Right cardiac atrium (tissue), 5 donors: ENCODE measurements around the gene UFL1. TPM values are rescaled to one million over a fixed set of nuclear protein-coding genes. Genes with fewer than 3 reads are reported as not detected.
"Not testable (repeated sequence)": the region's sequence is repeated elsewhere in the genome, so short reads cannot be mapped to it uniquely, and the experiment has no call there.

Experiments used
- ATAC-seq, 2 donors: fragments of 200-7000 bp; cut with Tn5 transposase; one replicate each; pipeline versions ENCODE4 v1.8.0 to v1.9.1; 2020; ENCODE audit warnings: moderate library complexity in 2 of 2, mild to moderate bottlenecking in 1 of 2
- DNase-seq, 3 donors: peaks; one replicate each; pipeline ENCODE4 v3.0.0-alpha.2; 2020
- H3K27ac ChIP-seq: one replicate; pipeline ENCODE4 v1.5.1; 2013; ENCODE audit warnings: mild to moderate bottlenecking, low read length, control low read depth, moderate library complexity
- H3K27me3 ChIP-seq: one replicate; pipeline ENCODE4 v1.6.1; 2013; ENCODE audit not compliant: control insufficient read depth, insufficient read depth
- H3K4me1 ChIP-seq: one replicate; pipeline ENCODE4 v1.6.1; 2013; ENCODE audit warnings: low read length; ENCODE audit not compliant: control insufficient read depth, insufficient read depth
- H3K4me3 ChIP-seq: one replicate; pipeline ENCODE4 v1.5.1; 2013; ENCODE audit warnings: low read length, control low read depth
- H3K9me3 ChIP-seq: one replicate; pipeline ENCODE4 v1.6.1; 2013; ENCODE audit warnings: low read length; ENCODE audit not compliant: control insufficient read depth
- WGBS: extraction: QIAGEN DNeasy Blood & Tissue Kit; methylation state at CpG from one replicate; pipeline ENCODE4 v1.1.7; 2013; 5-methylcytosine and 5-hydroxymethylcytosine counted together
- intact Hi-C, 4 donors: fragments of 100-400 bp; cut with DNase I; formaldehyde crosslinking; loops; one replicate each; pipeline versions ENCODE4 v1.11.0 to v1.14.0; 2022 to 2023
- long read RNA-seq, 4 donors: library from polyadenylated mRNA; unstranded; transcript quantifications; one replicate each; pipeline ENCODE4 v2.0.0, GENCODE V29; 2020 to 2021
- polyA plus RNA-seq: library from polyadenylated mRNA; stranded (reverse); fragments of 200-250 nt; gene quantifications from one replicate; pipeline ENCODE4 v1.2.3, GENCODE V29; 2013
- total RNA-seq, 4 donors: library from RNA; stranded (reverse); fragmentation: NEBNext Ultra II Directional; extraction: Animal tissue kit (Norgen Biotek cat#: 25700); gene quantifications; one replicate each; pipeline ENCODE4 v1.2.1, GENCODE V29; 2021
- donor health status: healthy with polysubstance abuse.
- donor health status: DM: no; HTN: yes; CAD: no.
- donor health status: DM: no; HTN: no; CAD: no.
- donor health status: DM: no; HTN: yes; CAD: no; lungs with severe emphysema.
- donor health status: DM: yes; HTN: yes; CAD: no.

Gene UFL1
- 10 to 100 TPM; 24.4 to 26.8 (median 25.5) TPM for total RNA-seq
- polyA plus RNA-seq, result 13.5 TPM
- long read RNA-seq, donor 1, full-length matches to known transcripts, result 9 of 33 reads
- long read RNA-seq, donor 1, partial matches to known transcripts, result 21 of 33 reads
- long read RNA-seq, donor 1, other reads (novel, unspliced or antisense), result 3 of 33 reads
- long read RNA-seq, donor 2, full-length matches to known transcripts, result 8 of 12 reads
- long read RNA-seq, donor 2, partial matches to known transcripts, result 4 of 12 reads
- long read RNA-seq, donor 2, other reads (novel, unspliced or antisense), result 0 of 12 reads
- long read RNA-seq, donor 3, full-length matches to known transcripts, result 11 of 92 reads
- long read RNA-seq, donor 3, partial matches to known transcripts, result 73 of 92 reads
- long read RNA-seq, donor 3, other reads (novel, unspliced or antisense), result 8 of 92 reads
- long read RNA-seq, donor 4, full-length matches to known transcripts, result 6 of 9 reads
- long read RNA-seq, donor 4, partial matches to known transcripts, result 3 of 9 reads
- long read RNA-seq, donor 4, other reads (novel, unspliced or antisense), result 0 of 9 reads

DNA sequence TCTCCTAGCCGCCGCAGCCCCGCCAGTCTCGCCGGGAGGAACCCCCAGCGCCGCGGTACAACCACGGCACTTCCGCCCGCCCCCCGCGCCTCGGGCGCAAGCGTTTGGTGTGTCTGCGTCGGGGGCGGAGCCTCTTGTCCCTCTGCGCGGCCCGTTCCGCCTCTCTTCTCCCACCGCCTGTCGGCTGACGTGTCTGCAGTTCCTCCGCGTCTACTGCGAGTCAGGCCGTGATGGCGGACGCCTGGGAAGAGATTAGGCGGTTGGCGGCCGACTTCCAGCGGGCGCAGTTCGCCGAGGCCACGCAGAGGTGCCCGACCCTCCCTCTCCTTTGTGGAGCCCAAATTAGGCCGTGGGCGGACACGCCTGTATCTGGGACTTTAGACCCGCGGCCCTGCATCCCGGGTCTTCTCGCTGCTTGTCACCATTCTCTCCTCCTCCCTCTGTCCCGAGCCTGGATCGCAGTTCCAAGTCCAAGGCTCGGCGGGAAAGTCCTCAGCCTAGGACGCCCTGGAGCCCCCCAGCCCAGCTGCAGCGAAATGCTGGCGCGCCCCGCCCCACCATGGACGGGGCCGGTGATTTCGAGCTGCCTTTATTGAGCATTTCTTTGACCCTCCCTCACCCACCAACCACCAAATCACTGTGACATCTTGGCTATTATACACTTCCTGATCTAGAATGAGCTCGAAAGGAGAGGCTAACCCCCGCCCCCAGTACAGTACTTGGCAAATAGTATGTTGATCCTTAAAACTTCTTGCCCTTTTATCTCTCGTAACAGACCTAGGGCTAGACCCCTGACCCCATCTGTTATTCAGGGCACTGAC, at the start of gene UFL1:
Gene UFL1 (plus strand): TSS at position 163 of the 821 bp plus-strand sequence. CDS start 68 bp downstream, at position 231.
- peak; percentile 100 for ATAC-seq
- intact Hi-C loops, result no loop called here

DNA sequence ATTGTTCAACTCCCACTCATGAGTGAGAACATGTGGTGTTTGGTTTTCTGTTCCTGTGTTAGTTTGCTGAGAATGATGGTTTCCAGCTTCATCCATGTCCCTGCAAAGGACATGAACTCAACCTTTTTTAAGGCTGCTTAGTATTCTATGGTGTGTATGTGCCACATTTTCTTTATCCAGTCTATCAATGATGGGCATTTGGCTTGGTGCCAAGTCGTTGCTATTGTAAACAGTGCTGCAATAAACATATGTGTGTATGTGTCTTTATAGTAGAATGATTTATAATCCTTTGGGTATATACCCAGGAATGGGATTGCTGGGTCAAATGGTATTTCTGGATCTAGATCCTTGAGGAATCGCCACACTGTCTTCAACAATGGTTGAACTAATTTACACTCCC, 49.3 kb upstream of the UFL1 start:
- H3K4me3 ChIP-seq, H3K27me3 ChIP-seq, ATAC-seq, H3K9me3 ChIP-seq, DNase-seq, H3K4me1 ChIP-seq, H3K27ac ChIP-seq, intact Hi-C loops: not testable (repeated sequence)
- WGBS, result 54% methylated on average over 2 of the region's 2 CpGs

More for the DNA sequence above, at the start of gene UFL1:
- peaks cover 4% of the 10 kb centered on the region for H3K4me1 ChIP-seq
- H3K9me3 ChIP-seq, result no peaks in the 10 kb centered on the region
- DNase-seq, result peak; percentile 95 to 99 (median 98)
- H3K27me3 ChIP-seq, result no peaks in the 10 kb centered on the region
- WGBS, result under 1% methylated on average over 63 of the region's 63 CpGs
- H3K27ac ChIP-seq, result peak within 1 kb of the TSS; percentile 99
- H3K4me3 ChIP-seq, result peak within 1 kb of the TSS; percentile 94

DNA sequence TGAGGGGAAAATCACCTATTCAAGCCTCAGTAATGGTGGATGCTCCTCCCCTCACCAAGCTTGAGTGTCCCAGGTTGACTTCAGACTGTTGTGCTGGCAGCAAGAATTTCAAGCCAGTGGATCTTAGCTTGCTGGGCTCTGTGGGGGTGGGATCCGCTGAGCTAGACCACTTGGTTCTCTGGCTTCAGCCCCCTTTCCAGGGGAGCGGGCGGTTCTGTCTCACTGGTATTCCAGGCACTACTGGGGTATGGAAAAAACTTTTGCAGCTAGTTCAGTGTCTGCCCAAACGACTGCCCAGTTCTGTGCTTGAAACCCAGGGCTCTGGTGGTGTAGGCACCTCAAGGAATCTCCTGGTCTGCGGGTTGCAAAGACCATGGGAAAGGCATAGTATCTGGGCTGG, 42.9 kb upstream of the UFL1 start:
- WGBS, result 87% methylated on average over 5 of the region's 5 CpGs
- Histone ChIP-seq H3K4me1 (no peaks in the 10 kb centered on the region), H3K4me3 (no peak overlapping the region), H3K27ac (no peak overlapping the region), H3K27me3 (no peaks in the 10 kb centered on the region), H3K9me3 (no peaks in the 10 kb centered on the region)
- ATAC-seq (no peak), DNase-seq (no peak)
- intact Hi-C loops, result no loop called here

DNA sequence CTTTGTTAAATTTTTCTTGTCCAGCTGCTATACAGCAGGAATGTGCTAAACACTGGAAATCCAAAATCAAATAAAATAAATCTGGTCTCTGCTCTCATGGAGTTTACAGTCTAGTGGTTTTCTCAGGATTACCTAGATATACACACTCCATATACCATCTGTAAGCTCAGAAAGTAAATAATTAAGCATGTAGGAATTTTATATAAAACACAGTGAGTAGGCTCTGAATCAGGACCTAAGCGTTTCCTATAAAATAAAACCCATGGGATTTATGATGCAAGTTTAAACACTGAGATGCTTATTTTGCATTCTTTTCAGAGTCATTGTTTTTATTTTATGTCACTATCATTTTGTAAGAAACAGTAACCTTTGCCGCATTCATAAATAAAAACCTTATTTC, 29.7 kb upstream of the UFL1 start:
- H3K4me1 ChIP-seq, result no peaks in the 10 kb centered on the region
- DNase-seq (no peak), ATAC-seq (no peak)
- H3K27me3 ChIP-seq, result no peaks in the 10 kb centered on the region
- no peaks in the 10 kb centered on the region for H3K9me3 ChIP-seq
- H3K4me3 ChIP-seq, result no peak overlapping the region
- intact Hi-C loops, result no loop called here
- 95% methylated on average over 2 of the region's 2 CpGs for WGBS
- no peak overlapping the region for H3K27ac ChIP-seq

DNA sequence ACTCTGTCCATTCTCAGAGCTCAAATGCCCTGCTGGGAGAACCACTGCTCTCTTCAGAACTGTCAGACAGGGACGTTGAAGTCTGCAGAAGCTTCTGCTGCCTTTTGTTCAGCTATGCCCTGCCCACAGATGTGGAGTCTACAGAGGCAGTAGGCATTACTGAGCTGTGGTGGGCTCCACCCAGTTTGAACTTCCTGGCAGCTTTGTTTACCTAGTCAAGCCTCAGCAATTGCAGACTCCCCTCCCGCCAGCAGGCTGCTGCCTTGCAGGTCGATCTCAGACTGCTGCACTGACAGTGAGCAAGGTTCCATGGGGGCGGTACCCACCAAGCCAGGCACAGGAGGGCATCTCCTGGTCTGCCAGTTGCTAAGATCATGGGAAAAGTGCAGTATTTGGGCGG, 21.8 kb upstream of the UFL1 start:
- no peak overlapping the region for H3K27ac ChIP-seq
- no peaks in the 10 kb centered on the region for H3K9me3 ChIP-seq
- WGBS, result 92% methylated on average over 5 of the region's 5 CpGs
- intact Hi-C loops, result no loop called here
- no peak for ATAC-seq
- H3K4me1 ChIP-seq, result no peaks in the 10 kb centered on the region
- H3K4me3 ChIP-seq, result no peak overlapping the region
- no peaks in the 10 kb centered on the region for H3K27me3 ChIP-seq
- DNase-seq, result peak in 1 of 3 donors; percentile 16

DNA sequence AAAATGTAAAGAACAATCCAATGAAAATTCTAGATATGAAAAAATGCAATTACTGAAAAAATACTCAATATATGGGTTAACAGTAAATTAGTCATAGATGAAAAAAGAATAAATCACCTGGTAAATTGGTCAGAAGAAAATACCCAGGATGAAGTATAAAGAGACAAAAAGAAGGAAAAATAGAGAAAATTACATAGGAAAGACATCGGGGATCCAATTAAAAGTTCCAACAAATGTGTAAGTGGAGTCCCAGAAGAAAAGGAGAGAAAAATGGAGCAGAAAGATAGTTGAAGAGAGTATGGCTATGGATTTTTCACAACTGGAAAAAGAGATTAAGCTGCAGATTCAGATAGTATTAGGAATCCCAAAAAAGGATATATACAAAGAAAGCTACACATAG, 18.7 kb upstream of the UFL1 start:
- Histone ChIP-seq H3K9me3 (no peaks in the 10 kb centered on the region), H3K4me3 (no peak overlapping the region), H3K27ac (no peak overlapping the region), H3K27me3 (no peaks in the 10 kb centered on the region), H3K4me1 (no peaks in the 10 kb centered on the region)
- intact Hi-C loops, result no loop called here
- DNase-seq (no peak), ATAC-seq (no peak)
- 96% methylated on average over 1 of the region's 1 CpG for WGBS

DNA sequence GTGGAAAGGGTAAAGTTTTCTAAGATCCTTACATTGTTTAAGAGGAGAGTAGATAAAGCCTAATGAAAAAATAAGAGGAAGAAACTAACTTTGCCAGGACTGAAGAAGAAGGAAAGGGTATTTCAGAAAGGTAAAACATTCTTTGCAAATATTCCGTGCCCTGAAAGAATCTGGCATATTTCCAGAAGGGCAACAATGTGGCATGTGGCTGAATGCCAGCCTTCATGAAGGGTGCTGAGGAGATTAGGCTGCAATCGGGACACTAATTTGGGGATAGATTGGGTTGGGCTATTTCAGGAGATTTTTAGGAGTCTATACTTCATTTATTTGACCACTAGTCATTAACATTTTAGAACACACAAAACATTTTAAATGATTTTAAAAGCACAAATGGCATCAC, 16.2 kb upstream of the UFL1 start:
- no peaks in the 10 kb centered on the region for H3K4me1 ChIP-seq
- DNase-seq (no peak), ATAC-seq (no peak)
- 52% methylated on average over 2 of the region's 2 CpGs for WGBS
- H3K27me3 ChIP-seq, result no peaks in the 10 kb centered on the region
- intact Hi-C loops, result no loop called here
- H3K4me3 ChIP-seq, result no peak overlapping the region
- no peak overlapping the region for H3K27ac ChIP-seq
- no peaks in the 10 kb centered on the region for H3K9me3 ChIP-seq

DNA sequence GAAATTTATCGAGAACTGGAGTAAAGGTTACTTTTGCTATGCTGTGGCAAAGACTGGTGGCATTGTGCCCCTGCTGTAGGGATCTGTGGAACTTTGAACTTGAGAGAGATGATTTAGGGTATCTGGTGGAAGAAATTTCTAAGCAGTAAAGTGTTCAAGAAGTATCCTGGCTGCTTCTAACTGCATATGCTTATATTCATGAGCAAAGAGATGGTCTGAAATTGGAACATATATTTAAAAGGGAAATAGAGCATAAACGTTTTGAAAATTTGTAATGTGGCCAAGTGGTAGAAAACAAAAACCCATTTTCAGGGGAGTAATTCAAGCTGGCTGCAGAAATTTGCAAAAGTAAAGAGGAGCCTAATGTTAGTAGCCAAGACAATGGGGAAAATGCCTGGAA, 12.3 kb upstream of the UFL1 start:
- 77% methylated on average over 2 of the region's 2 CpGs for WGBS
- Histone ChIP-seq H3K4me1 (no peaks in the 10 kb centered on the region), H3K9me3 (no peaks in the 10 kb centered on the region), H3K27ac (no peak overlapping the region), H3K27me3 (no peaks in the 10 kb centered on the region), H3K4me3 (no peak overlapping the region)
- ATAC-seq (no peak), DNase-seq (no peak)
- intact Hi-C loops, result no loop called here

DNA sequence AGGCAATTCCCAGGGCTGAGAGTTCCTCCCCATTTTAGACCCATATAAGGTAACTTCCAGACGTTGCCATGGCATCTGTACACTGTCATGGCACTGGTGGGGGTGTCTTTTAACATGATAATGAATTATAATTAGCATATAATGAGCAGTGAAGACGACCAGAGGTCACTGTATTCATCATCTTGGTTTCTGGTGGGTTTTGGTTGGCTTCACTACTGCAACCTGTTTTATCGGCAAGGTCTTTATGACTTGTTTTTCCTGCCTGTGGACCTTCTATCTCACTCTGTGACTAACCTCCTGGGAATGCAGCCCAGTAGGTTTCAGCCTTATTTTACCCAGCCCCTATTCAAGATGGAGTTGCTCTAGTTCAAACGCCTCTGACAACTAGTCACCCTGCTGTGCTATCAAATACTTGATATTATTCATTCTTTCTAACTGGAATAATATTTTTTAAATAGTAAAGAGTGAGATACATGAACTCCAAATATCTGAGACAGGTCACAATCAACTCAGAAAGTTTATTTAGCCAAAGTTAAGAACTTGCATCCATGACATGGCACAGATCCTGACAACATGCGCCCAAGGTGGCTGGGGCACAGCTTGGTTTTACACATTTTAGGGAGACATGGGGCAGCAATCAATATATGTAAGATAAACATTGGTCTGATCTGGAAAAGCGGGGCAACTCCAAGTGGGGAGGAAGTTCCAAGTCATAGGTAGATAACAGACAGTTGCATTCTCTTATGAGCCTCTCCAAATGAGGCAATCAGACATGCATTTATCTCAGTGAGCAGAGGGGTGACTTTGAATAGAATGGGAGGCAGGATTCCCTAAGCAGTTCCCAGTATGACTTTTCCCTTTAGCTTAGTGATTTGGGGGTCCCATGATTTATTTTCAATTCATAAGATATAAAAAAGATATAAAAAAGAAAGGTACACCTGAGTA, 1.2 kb upstream of the UFL1 start:
- DNase-seq (no peak), ATAC-seq (no peak)
- intact Hi-C loops, result no loop called here
- peaks cover 4% of the 10 kb centered on the region for H3K4me1 ChIP-seq
- peak overlapping the region; percentile 94 for H3K4me3 ChIP-seq
- no peaks in the 10 kb centered on the region for H3K9me3 ChIP-seq
- 56% methylated on average over 6 of the region's 6 CpGs for WGBS
- no peaks in the 10 kb centered on the region for H3K27me3 ChIP-seq
- H3K27ac ChIP-seq, result no peak overlapping the region

DNA sequence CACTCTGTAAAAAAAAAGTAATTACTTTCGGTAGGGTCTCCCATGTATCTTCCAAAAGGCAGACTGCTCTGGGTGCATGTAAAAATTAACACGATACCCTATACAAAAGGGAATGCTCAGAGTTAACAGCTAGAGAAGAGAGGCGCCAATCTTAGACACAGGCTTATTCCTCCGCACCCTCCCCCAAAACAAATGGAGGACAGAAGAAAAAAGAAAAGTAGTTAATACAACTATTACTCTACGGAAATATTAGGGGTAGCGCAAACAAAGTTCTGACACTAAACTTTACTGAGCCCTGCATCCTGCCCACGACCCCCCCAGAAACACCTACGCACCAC, 331 bp upstream of the UFL1 start:
- peaks cover 4% of the 10 kb centered on the region for H3K4me1 ChIP-seq
- DNase-seq (no peak), ATAC-seq (peak; percentile 34 to 52)
- peak overlapping the region; percentile 94 for H3K4me3 ChIP-seq
- intact Hi-C loops, result no loop called here
- peak overlapping the region; percentile 90 for H3K27ac ChIP-seq
- no peaks in the 10 kb centered on the region for H3K9me3 ChIP-seq
- under 1% methylated on average over 8 of the region's 8 CpGs for WGBS
- H3K27me3 ChIP-seq, result no peaks in the 10 kb centered on the region
